Activated CD8-positive, alpha-beta memory T cell treated with anti-CD3 and anti-CD28 coated beads, Interleukin-2, amount 50 U/mL, for 1 hour (primary cell): Measurements from ENCODE around the gene AGK.
A peak's percentile ranks its signal among the peaks of the same experiment; 100 is the strongest.
"Not testable (repeated sequence)": the region's sequence is repeated elsewhere in the genome, so short reads cannot be mapped to it uniquely, and the experiment has no call there.

Source experiments
- DNase-seq: peaks from one replicate; pipeline ENCODE4 v3.0.0-alpha.2; 2020; ENCODE audit errors: extremely low read depth

The AGK gene

GRCh38 chr7:141679014-141679413, 127.8 kb downstream of the AGK start:
- no peak for DNase-seq

DNA sequence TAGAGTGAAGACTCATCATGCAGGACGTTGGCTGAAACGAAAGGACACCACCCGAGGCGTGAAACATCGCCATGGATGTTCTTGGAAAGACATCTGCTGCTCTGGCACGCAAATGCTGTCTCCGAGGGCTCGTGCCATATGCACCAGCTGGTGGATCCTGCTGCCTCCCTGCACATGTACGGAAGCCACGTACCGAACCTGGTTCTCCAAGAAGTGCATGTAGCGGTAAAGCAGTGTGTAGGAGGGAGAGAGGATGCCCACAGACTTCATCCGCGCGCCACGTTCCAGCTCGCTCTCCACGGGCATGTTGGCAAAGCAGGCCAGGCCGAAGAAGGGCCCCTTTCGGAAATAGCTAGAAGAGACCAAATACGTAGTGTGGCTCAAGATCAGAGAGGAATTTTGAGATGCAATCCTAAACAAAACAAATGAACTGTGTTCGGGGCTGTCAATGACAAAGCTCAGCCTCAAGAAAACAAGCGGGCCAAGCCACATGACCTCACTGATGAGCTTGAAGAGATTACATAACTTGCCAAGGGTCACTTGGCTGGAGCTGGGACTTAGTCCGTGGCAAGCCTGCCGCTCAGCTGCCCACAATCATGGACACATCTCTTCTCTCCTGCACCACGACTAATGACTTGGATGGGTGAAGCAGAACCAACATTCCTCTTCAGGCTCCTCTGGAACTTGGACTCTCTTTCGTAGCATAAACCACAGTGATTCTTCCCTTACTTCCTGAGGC, 134.2 kb downstream of the AGK start:
- no peak for DNase-seq

GRCh38 chr7:141686074-141686473, 134.9 kb downstream of the AGK start:
- DNase-seq: no peak

- DNase-seq: no peak
Observed at GRCh38 chr7:141686670-141687069, 135.5 kb downstream of the AGK start.

DNA sequence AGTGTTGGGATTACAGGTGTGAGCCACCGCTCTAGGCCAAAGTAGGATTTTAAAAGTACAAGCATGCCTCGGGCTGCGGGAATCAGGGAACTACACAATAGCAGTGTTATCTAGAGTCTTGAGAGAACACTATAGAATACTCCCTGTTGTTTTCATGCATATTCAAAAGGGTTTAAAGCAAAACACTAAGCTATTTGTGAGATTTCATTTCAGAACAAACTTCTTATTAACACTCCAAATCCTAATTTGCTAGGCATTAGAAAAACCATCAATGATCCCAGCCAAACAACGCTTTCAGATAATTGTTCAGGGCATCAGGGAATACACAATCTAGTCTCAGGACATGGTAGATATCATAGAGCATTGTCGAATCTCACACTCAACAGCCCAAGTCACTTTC, 136.8 kb downstream of the AGK start:
- no peak for DNase-seq

- not testable (repeated sequence) for DNase-seq
Observed at GRCh38 chr7:141689072-141689825, 138.0 kb downstream of the AGK start.

- no peak for DNase-seq
Observed at GRCh38 chr7:141691540-141691939, 140.3 kb downstream of the AGK start.

- no peak for DNase-seq
Observed at GRCh38 chr7:141691961-141692360, 140.8 kb downstream of the AGK start.

DNA sequence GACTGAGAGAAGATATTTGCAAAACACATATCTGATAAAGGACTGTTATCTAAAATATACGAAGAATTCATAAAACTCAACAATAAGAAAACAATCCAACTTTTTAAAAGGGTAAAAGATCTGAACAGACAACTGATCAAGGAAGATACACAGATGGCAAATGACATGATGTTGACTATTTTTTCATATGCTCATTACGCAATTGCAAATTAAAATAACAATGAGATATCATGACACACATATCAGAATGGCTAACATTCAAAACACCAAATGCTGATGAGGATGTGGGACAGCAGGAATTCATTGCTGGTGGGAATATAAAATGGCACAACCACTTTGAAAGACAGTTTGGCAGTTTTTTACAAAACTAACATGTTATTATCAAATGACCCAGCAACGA, 141.9 kb downstream of the AGK start:
- no peak for DNase-seq

GRCh38 chr7:141695803-141696289, 144.6 kb downstream of the AGK start:
- DNase-seq: no peak

GRCh38 chr7:141696348-141696747, 145.1 kb downstream of the AGK start:
- DNase-seq: no peak

- DNase-seq: no peak
Observed at GRCh38 chr7:141697211-141697871, 146.1 kb downstream of the AGK start.

DNA sequence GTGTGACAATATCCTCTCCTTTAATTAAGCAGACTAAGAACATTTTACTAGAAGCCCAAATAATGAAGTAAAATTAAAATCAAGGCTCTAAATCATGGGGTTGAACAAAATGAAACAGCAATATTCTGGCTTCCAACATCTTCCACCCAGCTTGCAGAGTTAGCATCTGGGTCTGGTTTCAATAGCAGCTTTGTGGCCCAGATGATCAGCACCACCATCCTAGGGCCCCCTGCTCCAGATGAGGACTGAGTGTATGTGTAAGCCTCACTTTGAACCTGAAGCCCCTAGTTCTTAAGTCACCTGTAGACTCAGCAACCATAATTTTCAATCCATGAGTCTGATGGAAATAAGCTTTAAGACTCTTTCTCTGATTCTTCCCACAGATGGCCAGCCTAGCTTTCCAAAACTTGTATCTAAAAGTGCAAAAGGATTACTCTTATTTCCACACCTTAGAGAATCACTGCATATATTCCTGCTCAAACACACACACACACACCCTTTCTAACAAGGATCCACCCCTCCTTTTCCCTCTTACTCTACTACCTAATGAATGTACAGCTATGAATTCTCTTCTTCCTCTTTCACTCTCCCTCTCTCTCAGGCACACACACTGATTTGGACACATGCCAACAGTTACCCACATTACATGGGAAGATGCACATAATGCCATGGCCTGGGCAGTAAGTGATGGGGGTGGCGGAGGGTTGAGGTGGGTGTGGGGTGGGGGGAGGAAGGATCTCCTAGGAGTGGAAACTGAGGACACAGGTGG, 147.2 kb downstream of the AGK start:
- no peak for DNase-seq

GRCh38 chr7:141699860-141700259, 148.7 kb downstream of the AGK start:
- DNase-seq: no peak

DNA sequence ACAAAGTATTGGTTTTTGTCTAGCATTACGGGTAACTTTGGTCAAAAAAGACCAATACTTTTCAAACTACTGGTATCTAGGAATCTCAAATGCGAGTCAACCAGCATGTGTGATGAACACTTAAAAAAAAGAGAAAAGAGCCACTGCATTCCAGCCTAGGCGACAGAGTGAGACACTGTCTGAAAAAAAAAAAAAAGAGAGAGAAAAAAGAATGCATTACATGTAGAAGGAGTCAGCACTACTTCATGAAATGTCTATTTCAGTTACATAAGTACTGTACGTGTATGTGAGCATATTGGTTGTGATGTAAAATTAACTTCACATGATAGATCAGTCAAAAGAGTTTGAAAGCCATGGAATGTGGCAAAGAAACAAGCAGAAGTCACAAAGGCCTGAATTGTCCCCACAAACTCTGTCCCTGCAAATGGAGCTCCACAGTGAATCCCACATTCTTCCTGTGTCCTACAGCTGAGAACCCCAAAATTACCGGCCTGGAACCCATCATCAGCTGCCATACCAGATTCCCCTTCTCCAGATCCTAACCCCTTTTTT, 149.2 kb downstream of the AGK start:
- DNase-seq: no peak

DNA sequence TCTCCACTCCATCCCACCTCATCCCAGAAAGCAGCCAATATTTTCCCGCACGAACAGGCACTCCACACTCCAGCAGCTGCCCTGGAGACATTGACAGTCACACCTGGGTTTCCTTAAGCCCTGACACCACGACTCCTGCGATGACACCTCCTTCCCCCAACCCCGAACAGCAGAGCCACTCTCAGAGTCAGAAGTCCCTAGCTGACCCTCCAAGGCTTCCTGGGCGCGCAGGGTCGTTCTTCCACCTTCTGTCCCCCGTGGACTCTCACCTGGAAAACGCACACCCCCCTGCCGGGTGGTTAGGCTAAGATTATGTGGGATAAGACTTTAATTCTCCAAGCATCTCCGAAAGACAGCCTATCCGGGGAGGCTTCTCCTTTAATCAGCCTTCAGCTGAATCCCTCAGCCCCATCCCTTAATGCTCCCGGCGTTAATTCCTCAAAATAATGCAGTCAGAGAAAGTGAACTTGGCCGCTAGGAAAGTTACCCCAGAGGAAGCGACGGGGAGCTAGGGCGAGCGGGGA, 149.7 kb downstream of the AGK start:
- no peak for DNase-seq

- peak; percentile 42 for DNase-seq
Observed at GRCh38 chr7:141701489-141702046, 150.4 kb downstream of the AGK start.

DNA sequence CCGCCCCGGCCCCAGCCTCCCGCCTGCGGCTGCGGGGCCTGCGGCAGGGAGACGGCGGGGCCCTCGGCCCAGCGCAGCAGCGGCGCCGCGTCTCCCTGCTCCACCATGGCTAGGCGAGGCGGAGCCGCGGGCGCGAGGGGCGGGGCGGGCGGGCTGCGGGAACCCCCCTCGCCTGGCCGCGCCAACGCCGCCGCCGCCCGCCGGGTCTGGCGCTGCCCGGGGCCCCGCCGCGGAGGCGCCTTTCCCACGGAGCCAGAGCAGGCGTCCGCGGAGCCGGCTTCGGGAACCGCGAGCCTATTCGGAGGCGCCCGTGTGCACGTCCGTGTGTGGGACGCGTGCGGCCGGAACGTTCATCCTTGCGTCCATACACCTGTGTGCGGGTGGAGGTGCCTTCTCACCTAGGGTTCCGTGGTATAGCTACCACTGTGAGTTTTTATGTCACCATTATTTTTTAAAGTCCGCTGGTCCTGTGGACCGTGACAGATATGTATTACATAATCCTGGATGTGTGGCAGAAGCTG, 150.9 kb downstream of the AGK start, which contains the start of gene DENND11:
Gene DENND11, minus strand, starts transcription at position 120 of the 521 bp plus-strand sequence. Its CDS starts 13 bp downstream, at position 107.
- DNase-seq: peak; percentile 10

- no peak for DNase-seq
Observed at GRCh38 chr7:141702892-141703291, 151.7 kb downstream of the AGK start.

GRCh38 chr7:141704112-141704511, 152.9 kb downstream of the AGK start:
- no peak for DNase-seq

GRCh38 chr7:141704741-141705140, 153.5 kb downstream of the AGK start:
- DNase-seq: no peak
